BJ (cell line): ENCODE results near the gene ZNF566. TPM values are rescaled to one million over a fixed set of nuclear protein-coding genes. Genes with fewer than 3 reads are reported as not detected.
A peak's percentile ranks its signal among the peaks of the same experiment; 100 is the strongest.

ENCODE experiments used
- CTCF ChIA-PET: fragments of 350-600 bp; formaldehyde crosslinking; extraction: SDS; loops from one replicate; lab custom pipeline; 2021; ENCODE audit warnings: antibody characterized with exemption, inconsistent platforms; lab: Yijun Ruan, JAX
- POLR2A ChIA-PET: fragments of 300-600 bp; sonication (Branson Sonifier 250); formaldehyde crosslinking; extraction: SDS; loops from one replicate; lab custom pipeline; 2021; ENCODE audit warnings: antibody characterized with exemption; lab: Charles Lee
- DNase-seq: peaks from one replicate; pipeline ENCODE4 v3.0.0-alpha.2; 2011; ENCODE audit warnings: low read depth
- H3K27me3 ChIP-seq: 2 replicates; pipeline ENCODE4 v1.6.0; 2011; ENCODE audit warnings: low read length; ENCODE audit not compliant: control insufficient read depth, insufficient read depth
- H3K36me3 ChIP-seq: 2 replicates; pipeline ENCODE4 v1.5.1; 2011; ENCODE audit warnings: low read length; ENCODE audit not compliant: control insufficient read depth, insufficient read depth
- H3K4me3 ChIP-seq: 2 replicates; pipeline ENCODE4 v1.5.1; 2011; ENCODE audit warnings: low read depth, mild to moderate bottlenecking, control low read depth, low read length
- CTCF ChIP-seq: IDR thresholded peaks from 2 replicates; pipeline ENCODE4 v1.5.1; 2011; ENCODE audit warnings: low read depth, mild to moderate bottlenecking, control low read depth, inconsistent platforms, low read length, moderate library complexity; ENCODE audit not compliant: insufficient read depth
- polyA plus RNA-seq: library from polyadenylated mRNA; depleted of rRNA; stranded (reverse); fragments of >200 nt; gene quantifications from 2 replicates; pipeline ENCODE4 v1.2.3, GENCODE V29; 2011

ZNF566 gene
- polyA plus RNA-seq, 1 experiment: 3.6 TPM

DNA sequence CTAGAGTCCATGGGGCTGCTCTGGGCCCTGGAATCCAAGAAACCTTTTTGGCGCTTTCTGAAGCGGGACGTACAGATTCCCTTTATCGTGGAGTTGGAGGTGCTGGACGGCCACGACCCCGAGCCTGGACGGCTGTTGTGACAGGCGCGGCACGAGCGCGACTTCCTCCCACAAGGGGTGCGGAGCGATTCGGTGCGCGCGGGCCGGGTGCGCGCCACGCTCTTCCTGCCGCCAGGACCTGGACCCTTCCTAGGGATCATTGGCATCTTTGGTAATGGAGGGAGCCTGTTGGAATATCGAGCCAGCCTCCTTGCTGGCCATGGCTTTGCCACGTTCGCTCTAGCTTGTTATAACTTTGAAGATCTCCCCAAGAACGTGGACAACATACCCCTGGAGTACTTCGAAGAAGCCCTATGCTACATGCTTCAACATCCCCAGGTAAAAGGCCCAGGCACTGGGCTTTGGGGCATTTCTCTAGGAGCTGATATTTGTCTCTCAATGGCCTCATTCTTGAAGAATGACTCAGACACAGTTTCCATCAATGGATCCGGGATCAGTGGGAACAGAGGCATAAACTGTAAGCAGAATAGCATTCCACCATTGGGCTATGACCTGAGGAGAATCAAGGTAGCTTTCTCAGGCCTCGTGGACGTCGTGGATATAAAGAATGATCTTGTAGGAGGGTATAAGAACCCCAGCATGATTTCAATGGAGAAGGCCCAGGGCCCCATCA lies 67.4 kb downstream of the ZNF566 start:
- H3K27me3 ChIP-seq: no peaks in the 10 kb centered on the region
- no peak for TF ChIP-seq CTCF
- H3K36me3 ChIP-seq: no peaks in the 10 kb centered on the region
- H3K4me3 ChIP-seq: peak overlapping the region; percentile 38
- POLR2A ChIA-PET: interaction anchor here (0.6 kb wide), 1 partner anchor 68 kb away, joined by 10 read pairs; no protein-coding TSS in a partner anchor
- no peak for DNase-seq
- CTCF ChIA-PET: no interaction called here

GRCh38 chr19:36420961-36421748 lies 68.2 kb downstream of the ZNF566 start:
- TF ChIP-seq CTCF: 0 out of 2 replicates have a peak, but pooled peaks have one; percentile 10
- CTCF ChIA-PET: no interaction called here
- H3K4me3 ChIP-seq: peak overlapping the region; percentile 38
- DNase-seq: no peak
- H3K27me3 ChIP-seq: no peaks in the 10 kb centered on the region
- no peaks in the 10 kb centered on the region for H3K36me3 ChIP-seq
- POLR2A ChIA-PET: interaction anchor here (0.7 kb wide), 1 partner anchor 38 kb away, joined by 7 read pairs; no protein-coding TSS in a partner anchor

- Histone ChIP-seq H3K36me3 (no peaks in the 10 kb centered on the region), H3K4me3 (peak within 1 kb of the TSS; percentile 78), H3K27me3 (no peaks in the 10 kb centered on the region)
- ChIA-PET POLR2A (no interaction called here), CTCF (interaction anchor here (0.6 kb wide), 1 partner anchor 233 kb away, joined by 3 read pairs; no protein-coding TSS in a partner anchor)
- no peak for DNase-seq
- no peak for TF ChIP-seq CTCF
Observed at GRCh38 chr19:36418287-36419001, 70.9 kb downstream of the ZNF566 start, which contains the start of gene ZFP82. TSS of gene ZFP82 (minus strand) at chr19:36418644. CDS start at chr19:36409789, 8,855 bp downstream.

DNA sequence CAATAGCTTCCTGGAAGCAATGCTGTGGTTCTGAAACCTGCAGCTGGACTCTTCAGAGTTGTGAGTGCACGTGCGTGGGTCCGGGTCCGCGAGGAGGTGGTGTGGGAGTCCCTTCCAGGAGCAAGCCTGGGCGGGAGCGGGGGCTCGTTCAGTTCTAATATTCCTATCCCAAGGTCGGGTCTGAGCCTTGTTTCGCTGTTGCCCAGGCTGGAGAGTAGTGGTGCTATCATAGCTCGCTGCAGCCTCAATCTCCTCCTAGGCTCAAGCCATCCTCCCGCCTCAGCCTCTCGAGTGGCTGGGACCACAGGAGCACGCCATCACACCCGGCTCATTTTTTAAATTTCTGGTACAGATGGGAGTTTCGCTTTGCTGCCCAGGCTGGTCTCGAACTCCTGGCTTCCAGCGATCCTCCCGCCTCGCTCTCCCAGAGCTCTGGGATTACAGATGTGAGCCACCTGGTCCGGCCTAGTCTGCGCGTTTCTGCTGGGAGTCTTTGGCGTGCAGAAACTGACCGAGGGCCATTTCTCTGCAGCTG lies 71.5 kb downstream of the ZNF566 start:
- ChIA-PET POLR2A (no interaction called here), CTCF (interaction anchor here (0.6 to 1.3 kb wide), 2 partner anchors 44 to 233 kb away, joined by 3 read pairs; no protein-coding TSS in a partner anchor)
- Histone ChIP-seq H3K27me3 (no peaks in the 10 kb centered on the region), H3K36me3 (no peaks in the 10 kb centered on the region), H3K4me3 (peak overlapping the region; percentile 78)
- TF ChIP-seq CTCF: no peak
- DNase-seq: no peak
